ENCODE results near the gene ADGRG3.
"Not testable (repeated sequence)": the region's sequence is repeated elsewhere in the genome, so short reads cannot be mapped to it uniquely, and the experiment has no call there.

ADGRG3 gene

DNA sequence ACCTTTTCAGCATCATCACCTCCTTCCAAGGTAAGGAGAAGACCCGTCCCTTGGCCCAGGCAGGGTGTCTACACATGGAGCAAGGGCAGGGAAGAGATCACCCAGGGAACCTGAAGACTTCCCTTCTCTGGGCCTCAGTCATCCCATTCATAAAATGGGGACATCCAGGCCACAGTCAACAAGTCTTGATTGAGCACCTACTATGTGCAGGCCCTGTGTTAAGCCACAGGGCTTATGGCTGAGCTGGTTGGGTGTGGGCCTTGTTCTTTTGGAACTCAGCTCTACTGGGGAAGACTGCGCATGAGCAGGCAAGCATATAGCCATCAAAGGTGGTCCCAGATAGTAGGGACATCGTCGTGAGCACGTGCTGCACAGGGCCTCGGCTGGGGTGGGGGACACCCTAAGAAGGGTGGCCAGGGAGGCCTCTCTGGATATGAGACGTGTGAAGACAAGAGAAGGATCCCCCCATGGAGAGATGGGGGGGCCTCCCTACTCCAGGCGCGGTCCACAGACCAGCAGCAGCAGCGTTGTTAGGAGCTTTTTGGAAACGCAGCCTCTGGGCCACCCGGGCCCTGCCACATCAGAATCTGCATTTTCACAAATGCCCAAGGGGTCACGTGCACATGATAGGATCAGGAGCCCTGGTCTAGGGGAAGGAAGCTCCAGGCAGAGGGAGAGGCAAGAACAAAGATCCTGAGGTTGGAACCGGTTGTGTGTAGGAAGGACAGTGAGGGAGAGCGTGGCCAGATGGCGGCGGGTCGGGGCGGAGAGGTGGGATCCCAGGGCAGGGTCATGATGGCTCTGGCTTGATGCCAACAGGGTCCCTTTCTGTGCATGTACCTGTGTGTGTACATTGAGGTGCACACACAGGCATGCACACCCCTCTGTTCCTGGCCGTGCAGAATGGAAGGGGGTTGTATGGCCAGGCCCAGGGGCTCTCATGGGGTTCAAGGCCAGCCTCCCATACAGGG is 5.9 kb upstream of the ADGRG3 start:
- DNase-seq (ENCODE audit: low read depth in 4 of 4, low spot score in 1 of 4): no peak

DNA sequence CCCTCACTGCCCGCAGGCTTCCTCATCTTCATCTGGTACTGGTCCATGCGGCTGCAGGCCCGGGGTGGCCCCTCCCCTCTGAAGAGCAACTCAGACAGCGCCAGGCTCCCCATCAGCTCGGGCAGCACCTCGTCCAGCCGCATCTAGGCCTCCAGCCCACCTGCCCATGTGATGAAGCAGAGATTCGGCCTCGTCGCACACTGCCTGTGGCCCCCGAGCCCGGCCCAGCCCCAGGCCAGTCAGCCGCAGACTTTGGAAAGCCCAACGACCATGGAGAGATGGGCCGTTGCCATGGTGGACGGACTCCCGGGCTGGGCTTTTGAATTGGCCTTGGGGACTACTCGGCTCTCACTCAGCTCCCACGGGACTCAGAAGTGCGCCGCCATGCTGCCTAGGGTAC is 4.7 kb upstream of the ADGRG3 start:
- DNase-seq (ENCODE audit: low read depth in 4 of 4, low spot score in 1 of 4): no peak

DNA sequence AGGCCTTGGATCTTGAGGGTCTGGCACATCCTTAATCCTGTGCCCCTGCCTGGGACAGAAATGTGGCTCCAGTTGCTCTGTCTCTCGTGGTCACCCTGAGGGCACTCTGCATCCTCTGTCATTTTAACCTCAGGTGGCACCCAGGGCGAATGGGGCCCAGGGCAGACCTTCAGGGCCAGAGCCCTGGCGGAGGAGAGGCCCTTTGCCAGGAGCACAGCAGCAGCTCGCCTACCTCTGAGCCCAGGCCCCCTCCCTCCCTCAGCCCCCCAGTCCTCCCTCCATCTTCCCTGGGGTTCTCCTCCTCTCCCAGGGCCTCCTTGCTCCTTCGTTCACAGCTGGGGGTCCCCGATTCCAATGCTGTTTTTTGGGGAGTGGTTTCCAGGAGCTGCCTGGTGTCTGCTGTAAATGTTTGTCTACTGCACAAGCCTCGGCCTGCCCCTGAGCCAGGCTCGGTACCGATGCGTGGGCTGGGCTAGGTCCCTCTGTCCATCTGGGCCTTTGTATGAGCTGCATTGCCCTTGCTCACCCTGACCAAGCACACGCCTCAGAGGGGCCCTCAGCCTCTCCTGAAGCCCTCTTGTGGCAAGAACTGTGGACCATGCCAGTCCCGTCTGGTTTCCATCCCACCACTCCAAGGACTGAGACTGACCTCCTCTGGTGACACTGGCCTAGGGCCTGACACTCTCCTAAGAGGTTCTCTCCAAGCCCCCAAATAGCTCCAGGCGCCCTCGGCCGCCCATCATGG is 4.0 kb upstream of the ADGRG3 start:
- no peak for DNase-seq (ENCODE audit: low read depth in 4 of 4, low spot score in 1 of 4)

DNA sequence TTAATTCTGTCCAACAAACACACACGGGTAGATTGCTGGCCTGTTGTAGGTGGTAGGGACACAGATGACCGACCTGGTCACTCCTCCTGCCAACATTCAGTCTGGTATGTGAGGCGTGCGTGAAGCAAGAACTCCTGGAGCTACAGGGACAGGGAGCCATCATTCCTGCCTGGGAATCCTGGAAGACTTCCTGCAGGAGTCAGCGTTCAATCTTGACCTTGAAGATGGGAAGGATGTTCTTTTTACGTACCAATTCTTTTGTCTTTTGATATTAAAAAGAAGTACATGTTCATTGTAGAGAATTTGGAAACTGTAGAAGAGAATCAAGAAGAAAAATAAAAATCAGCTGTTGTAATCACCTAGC is 3.5 kb upstream of the ADGRG3 start:
- no peak for DNase-seq (ENCODE audit: low read depth in 4 of 4, low spot score in 1 of 4)

DNA sequence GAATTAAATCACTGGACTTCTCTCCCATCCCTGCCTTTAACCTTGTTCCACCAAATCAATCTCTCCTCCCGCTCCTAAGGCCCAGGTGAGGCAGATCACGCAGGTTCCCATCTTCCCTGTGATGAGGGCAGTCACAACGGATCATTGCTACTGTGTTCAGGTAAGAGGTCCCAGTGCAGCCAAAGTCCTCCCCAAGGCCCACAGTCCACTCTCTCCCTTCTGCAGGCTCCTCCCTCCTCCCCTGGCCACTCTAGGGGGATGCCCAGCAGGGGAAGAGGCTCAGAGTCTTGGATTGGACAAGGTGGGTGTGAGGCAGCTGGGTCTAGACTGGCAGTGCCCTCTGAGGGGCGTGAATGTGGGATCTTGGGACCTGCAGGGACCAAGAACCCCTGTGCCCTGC is 2.6 kb upstream of the ADGRG3 start:
- DNase-seq (ENCODE audit: low read depth in 4 of 4, low spot score in 1 of 4): no peak

DNA sequence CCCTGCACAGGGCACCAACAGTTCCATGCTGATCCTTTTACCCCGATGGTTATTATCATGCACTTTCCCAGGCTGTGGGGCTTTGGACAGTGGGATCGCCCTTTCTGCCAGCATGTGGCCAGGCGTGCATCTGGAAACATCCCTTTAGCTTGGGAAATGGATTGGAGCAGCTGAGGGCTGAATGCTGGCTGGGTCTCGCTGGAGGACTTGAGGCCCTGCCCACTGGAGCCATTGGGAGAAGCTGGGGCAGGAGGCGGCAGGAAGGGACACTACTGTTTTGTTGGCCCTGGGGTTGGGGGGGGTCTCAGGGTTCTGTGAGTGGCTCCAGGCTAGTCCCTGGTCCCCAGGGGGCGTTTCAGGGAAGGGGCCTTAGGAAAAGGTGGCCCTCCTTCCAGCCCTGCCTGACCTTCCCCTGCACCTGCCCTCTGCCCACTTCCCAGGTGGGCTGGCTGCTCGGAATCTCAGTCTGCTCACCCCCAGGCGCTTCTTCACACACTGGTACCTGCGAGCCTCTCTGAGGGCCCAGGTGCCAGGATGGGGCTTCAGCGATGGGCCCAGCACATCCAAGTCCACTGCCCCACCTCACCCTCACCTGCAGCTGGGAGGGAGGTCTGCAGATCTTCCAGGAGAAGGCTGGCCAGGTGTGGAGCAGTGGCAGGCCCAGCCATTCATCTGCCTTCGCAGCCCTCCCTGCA is 1.6 kb upstream of the ADGRG3 start:
- no peak for DNase-seq (ENCODE audit: low read depth in 4 of 4, low spot score in 1 of 4)

DNA sequence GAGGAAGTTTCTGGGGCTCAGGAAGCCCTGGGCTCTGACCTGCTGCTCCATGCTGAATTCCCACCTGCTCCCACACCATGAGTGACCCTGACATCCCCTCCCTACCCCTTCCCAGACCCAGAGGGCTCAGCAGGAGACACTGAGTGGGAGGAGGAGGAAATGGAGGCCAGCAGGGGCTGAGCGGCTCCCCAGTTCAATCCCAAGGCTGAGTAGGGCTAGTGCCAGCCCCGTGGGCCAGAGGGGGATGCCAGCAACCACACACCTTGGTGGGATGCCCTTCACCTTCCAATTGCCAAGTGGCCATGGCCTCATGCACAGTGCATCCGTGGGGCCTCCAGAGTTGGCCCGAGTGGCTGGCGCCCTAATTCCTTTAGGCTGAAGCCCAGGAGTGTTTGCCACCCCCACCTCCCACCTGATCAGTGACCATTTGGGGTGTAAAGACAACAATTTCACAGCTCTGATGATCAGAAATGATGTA is 1.0 kb upstream of the ADGRG3 start:
- DNase-seq (ENCODE audit: low read depth in 4 of 4, low spot score in 1 of 4): no peak

DNA sequence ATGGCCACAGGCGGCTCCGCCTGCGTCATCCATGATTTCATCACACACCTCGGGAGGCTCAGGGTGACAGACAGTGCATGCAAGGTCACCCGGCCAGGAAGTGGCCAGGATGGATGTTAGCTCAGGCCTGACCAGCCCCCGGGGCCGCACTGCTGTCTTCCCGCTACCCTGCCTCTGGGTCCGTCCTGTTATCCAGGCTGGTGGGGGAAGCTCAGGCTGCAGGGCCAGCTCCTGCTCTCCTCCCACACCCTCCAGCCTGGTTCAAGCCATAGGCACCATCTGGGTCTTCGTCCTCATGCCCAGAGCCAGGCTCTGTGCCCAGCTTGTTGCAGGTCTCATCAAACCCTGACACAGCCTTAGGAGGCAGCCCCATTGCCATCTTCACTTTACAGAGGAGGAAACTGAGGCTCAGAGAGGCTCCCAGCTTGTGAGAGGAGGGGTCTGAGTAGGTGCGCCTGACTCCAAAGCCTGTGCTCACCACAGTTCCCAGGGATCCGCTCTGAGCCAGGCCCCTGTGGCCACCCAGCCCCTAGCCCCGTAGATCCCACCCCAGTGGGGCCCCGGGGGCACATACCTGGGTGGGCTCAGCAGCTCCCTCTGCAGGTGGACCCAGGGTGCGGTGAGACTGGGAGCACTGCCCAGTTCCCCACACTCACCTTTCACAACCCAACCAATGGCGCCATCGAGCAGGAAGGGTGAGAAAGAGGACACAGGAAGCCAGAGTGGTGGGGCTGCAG is 412 bp upstream of the ADGRG3 start:
- DNase-seq (ENCODE audit: low read depth in 4 of 4, low spot score in 1 of 4): no peak

DNA sequence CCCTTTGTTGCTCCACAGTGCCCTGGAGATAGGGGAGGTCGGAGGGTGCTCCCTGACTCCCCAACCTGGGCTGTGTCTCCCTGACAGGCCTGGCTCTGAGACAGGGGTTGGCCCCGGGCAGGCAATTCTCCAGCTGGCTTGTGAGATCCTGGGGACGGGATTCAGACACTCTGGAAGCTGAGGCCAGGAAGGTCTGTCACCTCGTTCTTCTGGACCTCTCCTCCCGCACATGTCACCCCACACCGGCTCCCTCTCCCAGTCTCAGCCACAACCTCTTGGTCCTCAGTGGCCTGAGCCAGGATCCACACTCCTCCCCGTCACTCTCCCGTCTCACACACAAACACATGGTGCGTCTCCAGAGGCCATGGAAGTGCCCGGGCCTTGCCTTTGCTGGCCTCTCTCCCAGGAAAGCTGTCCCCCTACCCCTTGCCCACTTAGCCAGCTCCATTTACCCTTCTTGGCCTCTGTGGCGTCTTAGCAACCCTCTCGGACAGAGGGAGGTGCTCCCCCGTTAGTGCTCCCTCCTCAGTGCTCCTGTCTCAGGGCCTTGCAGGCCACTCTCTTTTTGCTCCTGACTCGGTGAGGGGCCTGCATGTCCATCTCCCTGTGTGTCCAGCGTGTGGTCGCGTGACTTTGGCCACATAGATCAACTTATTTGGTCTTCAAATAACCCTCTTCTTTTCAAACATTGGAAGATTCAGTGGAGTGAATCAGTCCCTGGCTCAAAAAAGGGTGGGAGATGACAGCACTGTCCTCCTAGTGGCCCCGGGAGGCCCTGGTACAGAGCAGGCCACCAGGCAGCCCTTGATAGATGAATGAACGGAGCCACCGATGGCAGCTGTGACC is 747 bp downstream of the ADGRG3 start:
- no peak for DNase-seq (ENCODE audit: low read depth in 4 of 4, low spot score in 1 of 4)

DNA sequence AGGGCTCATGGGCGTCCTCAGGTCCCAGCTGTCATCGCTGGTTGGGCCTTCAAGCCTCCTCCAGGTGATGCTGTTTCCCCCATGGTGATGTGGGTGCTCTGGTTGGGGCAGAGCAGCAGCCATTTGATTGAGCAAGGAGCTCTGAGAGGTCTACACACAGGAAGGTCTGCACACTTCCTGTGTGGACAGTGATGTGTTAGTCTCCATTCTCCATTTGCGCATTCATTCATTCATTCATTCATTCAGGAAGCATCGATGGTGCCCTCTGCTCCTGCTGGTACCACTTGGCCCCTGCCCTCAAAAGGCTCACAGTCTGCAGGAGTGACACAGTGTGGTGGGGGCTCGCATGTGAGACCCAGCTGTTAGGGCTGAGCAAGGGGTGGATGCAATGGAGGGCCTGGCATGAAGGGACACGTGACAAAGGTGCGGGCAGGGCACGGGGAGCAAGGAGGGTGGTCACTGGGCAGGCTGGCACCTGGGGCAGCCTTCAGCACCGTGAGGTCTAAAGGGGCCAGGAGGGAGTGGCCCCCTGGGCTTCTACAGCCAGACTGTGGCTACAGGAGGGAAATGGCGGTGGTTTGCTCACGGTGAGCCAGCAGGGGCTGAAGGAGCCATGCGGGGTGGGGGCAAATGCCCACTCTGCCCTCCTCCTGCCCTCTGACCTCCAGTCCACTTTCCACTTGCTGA is 1.5 kb downstream of the ADGRG3 start:
- no peak for DNase-seq (ENCODE audit: low read depth in 4 of 4, low spot score in 1 of 4)

DNA sequence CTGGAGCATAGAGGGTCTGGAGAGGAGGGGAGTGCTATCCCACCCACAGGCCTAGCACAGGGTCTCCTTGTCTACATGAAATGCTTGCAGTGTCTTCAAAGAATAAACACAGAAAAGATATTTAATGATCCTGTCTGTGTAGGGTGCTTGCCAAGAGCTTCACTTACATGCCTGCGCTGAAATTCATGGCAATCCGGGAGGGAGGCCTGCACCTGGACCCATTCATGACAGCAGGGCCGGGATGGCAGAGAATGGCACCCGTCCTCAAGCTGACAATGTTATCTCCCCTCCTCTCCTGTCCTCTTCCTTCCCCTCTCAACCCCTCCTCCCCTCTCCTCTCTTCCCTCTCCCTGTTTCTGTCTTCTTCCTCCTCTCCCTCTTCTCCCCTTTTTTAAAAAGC is 2.1 kb downstream of the ADGRG3 start:
- DNase-seq (ENCODE audit: low read depth in 4 of 4, low spot score in 1 of 4): no peak

DNA sequence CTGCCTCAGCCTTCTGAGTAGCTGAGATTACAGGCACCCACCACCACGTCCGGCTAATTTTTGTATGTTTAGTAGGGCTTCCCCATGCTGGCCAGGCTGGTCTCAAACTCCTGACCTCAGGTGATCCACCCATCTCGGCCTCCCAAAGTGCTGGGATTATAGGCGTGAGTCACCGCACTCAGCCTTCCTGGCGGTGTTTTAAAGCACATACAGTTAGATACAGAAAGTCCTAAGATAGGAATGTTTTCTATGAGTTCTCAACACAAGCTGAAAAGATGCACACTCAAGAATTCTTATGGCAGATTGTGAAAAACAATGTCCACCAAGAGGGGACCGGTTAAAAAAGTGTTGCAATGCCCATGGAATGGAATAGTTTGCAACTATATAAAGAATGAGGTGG is 3.3 kb downstream of the ADGRG3 start:
- DNase-seq (ENCODE audit: low read depth in 4 of 4, low spot score in 1 of 4): not testable (repeated sequence)

DNA sequence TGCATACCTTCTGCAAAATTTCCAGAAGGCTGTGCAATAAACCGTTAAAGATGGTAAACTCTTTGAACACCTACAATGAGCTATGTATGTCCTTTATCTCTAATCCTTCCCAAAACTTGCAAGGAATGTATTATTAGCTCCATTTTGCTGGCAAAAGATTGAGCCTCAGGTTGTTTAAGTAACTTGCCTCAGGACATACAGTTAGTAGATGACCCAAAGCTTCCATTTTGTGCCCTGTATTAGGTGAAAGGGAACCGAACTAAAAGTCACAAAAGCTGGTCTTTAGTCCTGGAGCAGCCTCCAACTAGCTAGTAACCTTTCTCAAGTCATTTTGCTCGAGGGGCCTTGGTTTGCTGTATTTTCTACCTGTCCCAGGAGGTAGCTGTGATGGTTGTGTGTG is 4.3 kb downstream of the ADGRG3 start:
- no peak for DNase-seq (ENCODE audit: low read depth in 4 of 4, low spot score in 1 of 4)

DNA sequence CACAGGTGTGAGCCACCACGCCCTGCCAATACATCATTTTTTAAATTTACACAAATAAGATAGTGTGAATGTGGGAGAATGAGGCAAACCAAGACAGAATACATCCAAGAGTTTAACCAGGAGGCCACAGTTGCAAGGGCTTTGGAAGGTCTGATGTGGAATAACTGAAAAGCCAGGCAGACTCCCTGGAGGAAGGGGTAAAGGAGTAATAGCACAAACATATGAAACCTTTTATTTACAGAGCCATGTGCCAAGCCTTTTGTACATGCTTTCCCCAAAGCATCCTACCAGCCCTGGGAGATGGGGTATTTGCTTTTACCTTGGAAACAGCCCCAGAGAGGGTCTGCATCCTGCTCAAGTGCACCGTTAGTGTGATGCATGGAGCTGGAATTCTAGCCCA is 4.7 kb downstream of the ADGRG3 start:
- no peak for DNase-seq (ENCODE audit: low read depth in 4 of 4, low spot score in 1 of 4)

DNA sequence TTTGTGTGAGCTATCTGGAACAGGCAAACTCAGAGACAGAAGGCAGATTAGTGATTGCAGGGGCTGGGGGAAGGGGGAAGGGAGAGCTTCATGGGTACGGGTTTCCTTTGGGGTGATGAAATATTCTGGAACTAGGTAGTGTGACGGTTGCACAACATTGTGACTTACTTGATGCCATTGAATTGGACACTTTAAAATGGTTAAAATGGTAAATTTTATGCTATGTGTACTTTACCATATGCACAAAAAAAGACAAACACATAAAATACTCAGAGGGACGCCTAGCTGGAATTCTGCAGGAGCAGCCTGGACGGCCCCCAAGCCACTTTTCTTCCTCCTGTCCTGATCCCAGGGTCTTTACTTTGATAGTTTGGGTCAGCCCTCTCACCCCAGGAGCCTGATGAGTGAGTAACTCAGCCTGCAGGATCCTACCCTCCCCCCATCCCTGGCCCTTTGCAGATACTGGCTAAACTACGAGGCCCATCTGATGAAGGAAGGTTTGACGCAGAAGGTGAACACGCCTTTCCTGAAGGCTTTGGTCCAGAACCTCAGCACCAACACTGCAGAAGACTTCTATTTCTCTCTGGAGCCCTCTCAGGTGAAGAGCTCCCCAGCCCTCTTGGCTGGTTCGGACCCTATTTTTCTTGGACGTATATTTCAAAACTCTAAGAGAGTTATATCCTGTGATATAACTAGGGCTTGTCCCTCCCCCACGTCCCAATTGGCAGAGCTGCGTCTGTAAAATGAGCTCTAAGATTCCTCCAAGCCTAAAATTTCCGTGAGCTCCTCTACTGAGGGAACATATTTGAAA is 7.8 kb downstream of the ADGRG3 start:
- no peak for DNase-seq (ENCODE audit: low read depth in 4 of 4, low spot score in 1 of 4)

DNA sequence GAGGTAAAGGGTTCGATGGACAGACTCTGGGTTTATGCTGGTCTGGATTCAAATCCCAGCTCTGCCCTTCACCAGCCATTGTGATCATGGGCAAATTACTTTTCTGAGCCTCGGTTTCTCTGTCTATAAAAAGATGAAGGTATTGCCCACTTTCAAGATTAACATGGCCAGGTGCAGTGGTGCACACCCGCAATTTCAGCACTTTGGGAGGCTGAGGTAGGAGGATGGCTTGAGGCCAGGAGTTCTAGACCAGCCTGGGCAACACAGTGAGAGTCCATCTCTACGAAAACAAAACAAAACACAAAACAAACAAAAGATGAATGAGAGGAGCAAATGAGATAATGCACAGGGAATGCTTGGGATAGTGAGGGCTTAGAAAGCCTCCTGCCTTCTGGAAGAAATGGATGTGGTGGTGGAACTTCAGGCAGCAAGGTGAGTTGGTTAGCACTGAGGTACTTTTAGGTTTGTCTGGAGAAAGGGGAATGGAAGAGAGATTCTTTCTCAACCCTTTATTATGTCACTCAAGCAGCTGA is 8.5 kb downstream of the ADGRG3 start:
- no peak for DNase-seq (ENCODE audit: low read depth in 4 of 4, low spot score in 1 of 4)

DNA sequence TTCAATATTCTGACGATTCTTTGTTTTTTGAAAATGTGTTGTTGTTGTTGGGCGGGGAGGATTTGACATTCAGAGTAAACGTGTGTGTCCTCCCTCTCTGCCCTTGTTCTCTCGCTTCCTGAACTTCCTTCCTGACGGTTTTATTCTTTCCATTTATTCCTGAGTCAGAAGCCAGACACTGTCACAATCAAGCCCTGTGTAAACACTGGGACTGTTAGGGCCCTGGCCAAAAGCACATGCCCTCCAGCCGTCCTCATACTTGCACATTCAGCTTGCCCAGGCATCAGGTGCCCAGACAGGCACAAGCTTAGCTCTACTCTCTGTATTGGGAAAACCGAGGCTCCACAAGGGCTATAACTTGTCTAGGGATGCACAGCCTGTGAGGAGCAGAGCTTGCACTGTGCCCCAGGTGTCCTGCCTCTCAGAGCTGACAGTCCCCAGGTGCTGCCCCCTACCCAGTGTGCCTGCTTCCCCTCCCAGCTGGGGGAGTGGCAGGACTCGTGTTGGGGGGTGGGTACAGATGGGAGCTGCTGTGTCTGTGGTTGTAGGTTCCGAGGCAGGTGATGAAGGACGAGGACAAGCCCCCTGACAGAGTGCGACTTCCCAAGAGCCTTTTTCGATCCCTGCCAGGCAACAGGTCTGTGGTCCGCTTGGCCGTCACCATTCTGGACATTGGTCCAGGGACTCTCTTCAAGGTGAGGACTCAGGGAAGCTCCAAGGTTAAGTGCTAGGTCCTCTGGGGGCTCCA is 9.7 kb downstream of the ADGRG3 start:
- no peak for DNase-seq (ENCODE audit: low read depth in 4 of 4, low spot score in 1 of 4)

DNA sequence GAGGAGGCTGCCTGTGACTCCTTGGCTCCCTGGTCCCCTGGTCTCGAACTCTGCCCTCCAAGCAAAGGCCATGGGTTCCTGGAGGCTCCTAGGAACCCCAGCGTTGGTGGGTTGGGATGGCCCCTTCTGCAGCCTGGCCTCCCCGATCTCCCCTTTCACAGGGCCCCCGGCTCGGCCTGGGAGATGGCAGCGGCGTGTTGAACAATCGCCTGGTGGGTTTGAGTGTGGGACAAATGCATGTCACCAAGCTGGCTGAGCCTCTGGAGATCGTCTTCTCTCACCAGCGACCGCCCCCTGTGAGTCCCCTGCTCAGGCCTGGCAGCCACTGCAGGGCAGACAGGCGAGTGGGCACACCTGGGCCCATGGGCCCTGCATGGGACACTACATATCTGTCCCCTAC is 10.9 kb downstream of the ADGRG3 start:
- no peak for DNase-seq (ENCODE audit: low read depth in 4 of 4, low spot score in 1 of 4)

Data from stimulated activated CD4-positive, alpha-beta T cell treated with anti-CD3 and anti-CD28 coated beads, Interleukin-1b, Interleukin-23, amount 100 ng/mL, for 24 hours (primary cell).